ENCODE measurements around the gene SENP3. TPM values are rescaled to one million over a fixed set of nuclear protein-coding genes. Genes with fewer than 3 reads are reported as not detected.

The SENP3 gene
- total RNA-seq, 1 experiment from 2014 or later: 138 TPM

- no peak for DNase-seq (ENCODE audit: low read depth)
These were observed 14.2 kb downstream of the SENP3 start for GRCh38 chr17:7575959-7576358.

- DNase-seq (ENCODE audit: low read depth): no peak
These were observed 14.8 kb downstream of the SENP3 start for GRCh38 chr17:7576432-7576937.

GRCh38 chr17:7577327-7578199 lies 15.8 kb downstream of the SENP3 start:
- no peak for DNase-seq (ENCODE audit: low read depth)

- peak; percentile 99 for DNase-seq (ENCODE audit: low read depth)
These were observed 17.5 kb downstream of the SENP3 start, which contains the start of gene CD68 for GRCh38 chr17:7579001-7579833. TSS of gene CD68 (plus strand) at chr17:7579638. CDS start at chr17:7579678, 40 bp downstream.

GRCh38 chr17:7579834-7580603 lies 18.3 kb downstream of the SENP3 start:
- no peak for DNase-seq (ENCODE audit: low read depth)

- DNase-seq (ENCODE audit: low read depth): no peak
These were observed 19.2 kb downstream of the SENP3 start for GRCh38 chr17:7580604-7581575.

- DNase-seq (ENCODE audit: low read depth): no peak
These were observed 20.9 kb downstream of the SENP3 start for GRCh38 chr17:7582396-7583252.

- DNase-seq (ENCODE audit: low read depth): peak; percentile 94
These were observed 21.8 kb downstream of the SENP3 start, which contains the start of gene MPDU1 for GRCh38 chr17:7583253-7584109. TSS of gene MPDU1 (plus strand) at chr17:7583852. CDS start at chr17:7583863, 11 bp downstream.

- DNase-seq (ENCODE audit: low read depth): peak; percentile 80
These were observed 25.1 kb downstream of the SENP3 start for GRCh38 chr17:7586673-7587419.

GRCh38 chr17:7587420-7588151 lies 25.9 kb downstream of the SENP3 start:
- peak; percentile 88 for DNase-seq (ENCODE audit: low read depth)

- no peak for DNase-seq (ENCODE audit: low read depth)
These were observed 27.0 kb downstream of the SENP3 start for GRCh38 chr17:7588553-7589203.

GRCh38 chr17:7589204-7589868 lies 27.6 kb downstream of the SENP3 start:
- DNase-seq (ENCODE audit: low read depth): no peak

- DNase-seq (ENCODE audit: low read depth): peak; percentile 57
These were observed 28.4 kb downstream of the SENP3 start, which contains the start of gene SOX15 for GRCh38 chr17:7589891-7590691. TSS of gene SOX15 (minus strand) at chr17:7590094. CDS start at chr17:7589676, 418 bp downstream.

GRCh38 chr17:7590743-7591142 lies 29.0 kb downstream of the SENP3 start:
- peak; percentile 64 for DNase-seq (ENCODE audit: low read depth)

All from HT1080 (cell line).